ENCODE results near the gene CDPF1. TPM values are rescaled to one million over a fixed set of nuclear protein-coding genes. Genes with fewer than 3 reads are reported as not detected.
"Not testable (repeated sequence)": the region's sequence is repeated elsewhere in the genome, so short reads cannot be mapped to it uniquely, and the experiment has no call there.

CDPF1 gene
- total and polyA plus RNA-seq, 12 donors = 10.2 to 32.9 (median 14.2) TPM

GRCh38 chr22:46267431-46268279, 17.6 kb upstream of the CDPF1 start, which contains the start of gene TTC38:
Gene TTC38 (plus strand): TSS chr22:46268008. CDS start chr22:46268040, 32 bp downstream.
- Histone ChIP-seq H3K9me3 (replicated peaks in 1 of 3) (no peaks in the 10 kb centered on the region), H3K27ac (peak within 1 kb of the TSS; percentile 62 to 85 (median 81)), H3K36me3 (replicated peaks in 1 of 2) (peaks cover 0 to 13% of the 10 kb centered on the region in 2 donors), H3K27me3 (no peaks in the 10 kb centered on the region), H3K4me3 (peak within 1 kb of the TSS; percentile 36 to 73 (median 43)), H3K4me1 (replicated peaks in 1 of 2) (peaks cover 16 to 25% of the 10 kb centered on the region in 2 donors)
- TF ChIP-seq POLR2A (IDR thresholded peaks at IDR 0.05) = peak; percentile 29 to 92
- no peak for TF ChIP-seq CTCF (IDR thresholded peaks at IDR 0.05)
- intact Hi-C loops (cut with DNase I) = no loop called here
- 0 to 3% (median 1%) methylated on average over 31 to 74 of the region's 74 CpGs for WGBS, 4 donors
- DNase-seq = peak; percentile 95 to 97 (median 96)

GRCh38 chr22:46265627-46266026, 15.5 kb upstream of the CDPF1 start:
- H3K4me1 ChIP-seq (replicated peaks in 1 of 2) = peaks cover 16 to 25% of the 10 kb centered on the region in 2 donors
- H3K27ac ChIP-seq; H3K36me3 ChIP-seq (replicated peaks in 1 of 2); H3K27me3 ChIP-seq; DNase-seq; H3K4me3 ChIP-seq; H3K9me3 ChIP-seq (replicated peaks in 1 of 3); intact Hi-C loops (cut with DNase I): not testable (repeated sequence)
- WGBS, 4 donors = 82 to 95% (median 92%) methylated on average over 4 of the region's 4 CpGs

- H3K9me3 ChIP-seq (replicated peaks in 1 of 3); H3K36me3 ChIP-seq (replicated peaks in 1 of 2); DNase-seq; intact Hi-C loops (cut with DNase I); H3K27ac ChIP-seq; H3K27me3 ChIP-seq; H3K4me3 ChIP-seq: not testable (repeated sequence)
- H3K4me1 ChIP-seq (replicated peaks in 1 of 2) = peaks cover 16 to 24% of the 10 kb centered on the region in 2 donors
- WGBS, 4 donors = 91 to 99% (median 95%) methylated on average over 5 to 6 of the region's 6 CpGs
Observed at GRCh38 chr22:46264520-46264919, 14.4 kb upstream of the CDPF1 start.

GRCh38 chr22:46263216-46263590, 13.1 kb upstream of the CDPF1 start, which contains the start of gene PKDREJ:
Gene PKDREJ (minus strand): TSS chr22:46263343. CDS start chr22:46263322, 21 bp downstream.
- WGBS, 4 donors = 51 to 88% (median 66%) methylated on average over 15 to 30 of the region's 30 CpGs
- intact Hi-C loops (cut with DNase I) = no loop called here
- no peak for TF ChIP-seq CTCF (IDR thresholded peaks at IDR 0.05)
- TF ChIP-seq POLR2A (IDR thresholded peaks at IDR 0.05) = no peak
- Histone ChIP-seq H3K27ac (no peak within 1 kb of the TSS), H3K27me3 (no peaks in the 10 kb centered on the region), H3K4me1 (replicated peaks in 1 of 2) (peaks cover 10% of the 10 kb centered on the region in 2 donors), H3K4me3 (peak within 1 kb of the TSS in 1 of 4 donors; percentile 46), H3K36me3 (replicated peaks in 1 of 2) (no peaks in the 10 kb centered on the region), H3K9me3 (replicated peaks in 1 of 3) (no peaks in the 10 kb centered on the region)
- no peak for DNase-seq

GRCh38 chr22:46262449-46263215, 12.5 kb upstream of the CDPF1 start:
- Histone ChIP-seq H3K4me1 (replicated peaks in 1 of 2) (peaks cover 10% of the 10 kb centered on the region in 2 donors), H3K27ac (no peak overlapping the region), H3K36me3 (replicated peaks in 1 of 2) (no peaks in the 10 kb centered on the region), H3K27me3 (no peaks in the 10 kb centered on the region), H3K4me3 (peak overlapping the region in 1 of 4 donors; percentile 46), H3K9me3 (replicated peaks in 1 of 3) (no peaks in the 10 kb centered on the region)
- TF ChIP-seq POLR2A (IDR thresholded peaks at IDR 0.05) (no peak), CTCF (IDR thresholded peaks at IDR 0.05) (peak in 3 of 6 experiments; percentile 29 to 32 (median 30))
- intact Hi-C loops (cut with DNase I) = no loop called here
- DNase-seq = peak; percentile 58 to 88 (median 72)
- WGBS, 4 donors = 12 to 39% (median 15%) methylated on average over 16 to 109 of the region's 109 CpGs

All from adrenal gland (tissue), 12 donors.